NCI-H2196 treated with DMSO at 0.1 percent for 48 hours (cell line): ENCODE measurements around the gene TRIM65.
A peak's percentile ranks its signal among the peaks of the same experiment; 100 is the strongest.

ENCODE experiments used
- DNase-seq: peaks from one replicate; lab custom pipeline; 2025; ENCODE audit not compliant: unreplicated experiment; lab: John Stamatoyannopoulos, UW

Gene TRIM65

GRCh38 chr17:75896415-75897159 is at the start of gene TRIM65:
Gene TRIM65, minus strand, starts transcription at chr17:75896951. Its CDS starts 14 bp downstream, at chr17:75896937.
- DNase-seq: peak; percentile 57

GRCh38 chr17:75945211-75945610 is 48.5 kb upstream of the TRIM65 start:
- DNase-seq: no peak

- no peak for DNase-seq
These were observed 46.7 kb upstream of the TRIM65 start for GRCh38 chr17:75943491-75943890.

GRCh38 chr17:75942473-75942872 is 45.7 kb upstream of the TRIM65 start:
- DNase-seq: no peak

- DNase-seq: no peak
These were observed 44.7 kb upstream of the TRIM65 start for GRCh38 chr17:75941442-75941819.

- peak; percentile 98 for DNase-seq
These were observed 44.1 kb upstream of the TRIM65 start, which contains the start of gene FBF1 for GRCh38 chr17:75940727-75941441. Gene FBF1, minus strand, starts transcription at chr17:75941042. Its CDS starts 2,893 bp downstream, at chr17:75938149.

GRCh38 chr17:75937652-75938051 is 40.9 kb upstream of the TRIM65 start:
- DNase-seq: no peak

- DNase-seq: no peak
These were observed 37.1 kb upstream of the TRIM65 start for GRCh38 chr17:75933808-75934207.

GRCh38 chr17:75932852-75933251 is 36.1 kb upstream of the TRIM65 start:
- DNase-seq: no peak

- DNase-seq: no peak
These were observed 34.3 kb upstream of the TRIM65 start for GRCh38 chr17:75931062-75931461.

GRCh38 chr17:75927286-75927922 is 30.7 kb upstream of the TRIM65 start:
- DNase-seq: peak; percentile 33

GRCh38 chr17:75926456-75926855 is 29.7 kb upstream of the TRIM65 start:
- no peak for DNase-seq

GRCh38 chr17:75925912-75926311 is 29.2 kb upstream of the TRIM65 start:
- DNase-seq: no peak

- DNase-seq: no peak
These were observed 28.4 kb upstream of the TRIM65 start for GRCh38 chr17:75925103-75925502.

- DNase-seq: no peak
These were observed 26.5 kb upstream of the TRIM65 start for GRCh38 chr17:75922963-75923874.

GRCh38 chr17:75922173-75922961 is 25.6 kb upstream of the TRIM65 start:
- no peak for DNase-seq

GRCh38 chr17:75921596-75921995 is 24.8 kb upstream of the TRIM65 start:
- no peak for DNase-seq

- DNase-seq: no peak
These were observed 23.4 kb upstream of the TRIM65 start for GRCh38 chr17:75920045-75920560.

GRCh38 chr17:75919611-75920010 is 22.9 kb upstream of the TRIM65 start:
- no peak for DNase-seq

GRCh38 chr17:75917917-75918445 is 21.2 kb upstream of the TRIM65 start:
- DNase-seq: no peak
